GM18502 (cell line): ENCODE data around the gene STK10.

Source experiments
- ATAC-seq: cut with Tn5 transposase; IDR thresholded peaks from one replicate; pipeline ENCODE4 v1.9.1; 2021; ENCODE audit warnings: mild to moderate bottlenecking; ENCODE audit not compliant: unreplicated experiment, poor library complexity

STK10 gene

DNA sequence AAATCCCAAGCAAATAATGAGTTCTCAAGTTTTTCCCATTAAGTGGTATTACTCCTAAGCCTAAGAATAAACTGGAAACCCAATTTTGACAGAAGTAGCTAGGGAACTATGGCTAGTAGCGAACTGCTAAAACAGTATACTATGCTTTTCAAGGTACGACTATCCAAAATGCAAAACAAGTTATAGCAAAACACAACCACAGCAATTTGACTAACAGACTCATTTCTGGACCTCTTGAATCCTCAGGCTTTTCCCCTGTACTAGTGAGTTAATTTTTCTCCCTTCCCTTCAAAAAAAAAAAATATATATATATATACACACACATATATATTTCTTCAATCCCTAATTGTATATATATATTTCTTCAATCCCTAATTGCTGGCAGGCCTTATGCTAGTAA is 188.9 kb downstream of the STK10 start:
- ATAC-seq, result no peak

DNA sequence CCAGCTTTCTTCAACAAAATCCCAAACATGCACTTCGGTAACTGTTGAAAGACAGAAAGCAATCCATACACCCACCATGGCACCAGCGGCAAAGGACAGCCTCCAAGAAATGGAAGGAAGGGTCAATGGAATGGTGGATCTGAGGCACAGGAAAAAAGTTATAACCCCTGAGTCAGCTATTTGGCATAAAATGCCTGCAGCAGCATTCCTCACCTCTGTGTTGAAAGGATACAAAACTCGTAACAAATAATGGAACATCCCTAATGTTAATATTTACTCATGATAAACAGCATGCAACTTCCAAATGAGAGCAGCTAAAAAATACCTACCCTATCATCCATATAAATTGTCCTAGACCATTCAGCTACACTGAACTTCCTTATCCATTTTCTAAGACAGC is 191.0 kb downstream of the STK10 start:
- ATAC-seq, result no peak

DNA sequence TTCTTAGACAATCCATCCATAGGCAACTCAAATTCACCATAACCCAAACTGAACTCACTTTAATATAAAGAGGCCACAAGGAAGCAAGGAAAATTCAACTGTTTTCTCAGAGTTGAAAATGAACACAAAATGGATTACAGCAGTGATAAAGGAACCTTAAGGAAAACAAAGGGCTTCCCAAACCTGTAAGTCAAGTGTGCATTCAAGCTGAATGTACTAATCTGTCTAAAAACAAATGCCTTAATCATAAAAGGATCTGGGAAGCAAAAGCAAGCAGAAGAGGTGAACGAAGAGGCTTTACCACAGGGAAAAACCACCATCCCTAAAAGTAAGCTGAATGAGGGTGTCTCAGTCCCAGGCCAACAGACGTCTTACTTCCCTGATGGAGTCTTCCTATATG is 195.2 kb downstream of the STK10 start:
- ATAC-seq, result no peak

DNA sequence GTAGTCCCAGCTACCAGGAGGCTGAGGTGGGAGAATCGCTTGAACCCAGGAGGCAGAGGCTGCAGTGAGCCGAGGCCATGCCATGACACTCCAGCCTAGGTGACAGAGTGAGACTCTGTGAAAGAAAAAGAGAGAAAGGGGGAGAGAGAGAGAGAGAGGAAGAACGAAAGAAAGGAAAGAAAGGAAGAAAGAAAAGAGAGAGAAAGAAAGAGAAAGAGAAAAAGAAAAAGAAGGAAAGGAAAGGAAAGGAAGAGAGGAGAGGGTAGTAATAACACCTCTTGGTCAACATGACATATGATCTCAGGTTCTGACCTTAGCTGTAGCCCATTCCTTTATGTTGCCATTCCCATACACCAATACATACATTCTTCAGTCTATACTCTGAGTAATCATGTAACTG is 195.7 kb downstream of the STK10 start:
- no peak for ATAC-seq
